Measurements from ENCODE around the gene SLFN14.
"Not testable (repeated sequence)": the region's sequence is repeated elsewhere in the genome, so short reads cannot be mapped to it uniquely, and the experiment has no call there.

DNA sequence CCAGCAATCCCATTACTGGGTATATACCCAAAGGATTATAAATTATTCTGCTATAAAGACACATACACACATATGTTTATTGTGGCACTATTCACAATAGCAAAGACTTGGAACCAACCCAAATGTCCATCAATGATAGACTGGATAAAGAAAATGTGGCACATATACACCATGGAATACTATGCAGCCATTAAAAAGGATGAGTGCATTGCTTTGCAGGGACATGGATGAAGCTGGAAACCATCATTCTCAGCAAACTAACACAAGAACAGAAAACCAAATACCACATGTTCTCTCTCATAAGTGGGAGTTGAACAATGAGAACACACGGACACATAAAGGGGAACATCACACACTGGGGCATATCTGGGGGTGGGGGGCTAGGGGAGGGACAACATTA, 31.3 kb downstream of the SLFN14 start:
- TF ChIP-seq, protein P1, sequence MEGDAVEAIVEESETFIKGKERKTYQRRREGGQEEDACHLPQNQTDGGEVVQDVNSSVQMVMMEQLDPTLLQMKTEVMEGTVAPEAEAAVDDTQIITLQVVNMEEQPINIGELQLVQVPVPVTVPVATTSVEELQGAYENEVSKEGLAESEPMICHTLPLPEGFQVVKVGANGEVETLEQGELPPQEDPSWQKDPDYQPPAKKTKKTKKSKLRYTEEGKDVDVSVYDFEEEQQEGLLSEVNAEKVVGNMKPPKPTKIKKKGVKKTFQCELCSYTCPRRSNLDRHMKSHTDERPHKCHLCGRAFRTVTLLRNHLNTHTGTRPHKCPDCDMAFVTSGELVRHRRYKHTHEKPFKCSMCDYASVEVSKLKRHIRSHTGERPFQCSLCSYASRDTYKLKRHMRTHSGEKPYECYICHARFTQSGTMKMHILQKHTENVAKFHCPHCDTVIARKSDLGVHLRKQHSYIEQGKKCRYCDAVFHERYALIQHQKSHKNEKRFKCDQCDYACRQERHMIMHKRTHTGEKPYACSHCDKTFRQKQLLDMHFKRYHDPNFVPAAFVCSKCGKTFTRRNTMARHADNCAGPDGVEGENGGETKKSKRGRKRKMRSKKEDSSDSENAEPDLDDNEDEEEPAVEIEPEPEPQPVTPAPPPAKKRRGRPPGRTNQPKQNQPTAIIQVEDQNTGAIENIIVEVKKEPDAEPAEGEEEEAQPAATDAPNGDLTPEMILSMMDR (IDR thresholded peaks at IDR 0.05), result not testable (repeated sequence)
- TF ChIP-seq ZFX (IDR thresholded peaks at IDR 0.05; ENCODE audit: borderline replicate concordance), result not testable (repeated sequence)
